GM21360 (cell line): ENCODE results near the gene SCN3A.

Experiments
- ATAC-seq: cut with Tn5 transposase; IDR thresholded peaks from one replicate; pipeline ENCODE4 v1.9.1; 2021; ENCODE audit warnings: mild to moderate bottlenecking, moderate library complexity; ENCODE audit not compliant: unreplicated experiment

SCN3A gene

DNA sequence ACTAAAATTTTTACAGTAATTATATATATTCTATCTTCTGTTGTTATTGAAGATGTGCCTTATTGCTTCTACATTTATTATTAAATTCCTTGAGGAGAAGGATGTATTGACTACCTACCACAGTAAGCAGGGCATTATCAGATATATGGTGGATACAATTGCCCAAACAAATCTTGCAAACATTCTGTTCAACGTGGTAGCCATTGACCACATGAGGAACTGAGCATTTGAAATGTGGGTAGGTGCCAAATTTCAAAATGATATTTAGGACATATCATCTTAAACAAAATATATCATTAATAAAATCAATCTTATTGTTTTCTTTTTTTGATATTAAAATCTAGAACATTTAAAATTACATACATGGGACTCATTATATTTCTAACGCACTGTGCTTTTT, 11.1 kb downstream of the SCN3A start:
- peak; percentile 29 for ATAC-seq

DNA sequence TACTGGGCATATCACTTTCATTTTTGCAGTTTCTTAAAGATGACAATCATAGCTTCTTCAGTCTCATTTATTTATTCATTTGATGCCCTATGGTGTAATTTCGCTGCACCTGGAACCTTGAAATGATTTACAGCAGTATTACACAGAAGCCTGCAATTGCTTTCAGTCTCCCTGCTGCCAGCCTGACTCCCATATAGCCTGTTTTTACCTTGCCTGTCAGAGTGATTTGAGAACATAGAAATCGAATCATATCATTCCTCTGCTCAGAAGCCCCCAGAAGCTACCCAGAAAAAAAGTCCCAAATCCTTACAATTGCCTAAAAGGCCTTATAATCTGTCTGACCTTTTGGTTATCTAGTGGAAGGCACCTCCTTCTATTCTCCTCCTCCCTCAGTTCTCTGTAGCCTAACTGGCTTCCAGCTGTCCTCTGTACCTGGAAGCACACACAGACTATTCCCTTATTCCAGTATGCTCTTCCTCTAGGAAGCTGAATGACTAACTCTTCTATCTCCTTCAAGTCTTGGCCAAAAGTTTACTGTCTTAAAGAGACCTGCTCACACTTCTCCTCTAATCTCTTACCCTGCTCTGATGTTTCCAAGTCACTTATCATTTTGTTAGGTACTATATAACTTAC, 12.6 kb downstream of the SCN3A start:
- ATAC-seq: no peak

DNA sequence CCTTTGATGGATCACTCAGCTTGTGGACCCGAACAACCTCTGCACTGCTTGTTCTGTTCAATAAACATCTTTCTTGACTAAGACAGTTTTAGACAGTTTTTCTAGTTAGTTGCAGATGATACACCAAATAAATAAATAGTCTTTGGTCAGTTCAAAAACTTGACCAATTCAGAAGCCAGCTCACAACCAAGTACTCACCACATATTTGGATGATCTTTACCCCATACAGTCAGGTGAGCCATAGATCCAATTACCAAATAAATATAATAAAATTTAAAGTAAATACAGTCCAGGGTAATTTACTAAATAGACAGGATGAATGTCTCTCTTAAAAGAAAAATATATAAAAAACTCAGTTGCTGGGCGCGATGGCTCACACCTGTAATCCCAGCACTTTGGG, 18.2 kb downstream of the SCN3A start:
- ATAC-seq: no peak

DNA sequence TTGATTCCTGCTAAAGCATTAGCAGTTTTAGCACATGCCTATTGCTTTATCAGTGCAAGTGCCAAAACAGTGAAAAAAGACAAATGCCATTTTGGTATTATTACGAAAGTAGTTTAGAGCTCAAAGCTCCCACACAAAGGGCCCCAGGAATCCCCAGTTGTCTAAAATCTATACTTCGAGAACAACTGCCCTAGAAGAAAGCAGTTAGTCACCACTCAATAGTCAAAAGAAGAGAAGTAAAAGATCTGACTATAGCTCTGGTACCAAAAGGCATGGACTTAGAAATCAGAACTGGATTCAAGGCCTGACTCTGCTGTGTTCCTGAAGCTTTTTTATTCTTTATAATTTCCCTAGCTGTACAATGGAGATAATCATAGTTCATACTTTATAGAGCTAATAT, 21.8 kb downstream of the SCN3A start:
- peak; percentile 48 for ATAC-seq

DNA sequence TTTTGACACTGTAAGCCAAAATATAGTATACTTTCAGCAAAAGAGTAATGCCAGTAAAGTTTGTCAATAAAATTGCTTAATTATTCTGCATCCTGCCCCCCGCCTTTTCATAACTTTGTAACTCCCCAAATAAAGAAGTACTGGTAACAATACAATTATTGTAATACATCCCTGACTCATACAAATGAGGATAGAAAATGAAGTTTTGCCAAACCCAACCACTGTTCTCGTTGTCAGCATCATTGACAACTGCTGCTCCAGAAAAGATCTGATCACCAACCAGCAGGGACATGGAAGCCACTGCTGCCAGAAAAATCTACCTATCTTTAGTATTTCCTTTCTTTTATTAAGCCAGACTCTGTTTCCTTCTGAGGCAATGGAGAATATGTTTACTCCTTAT, 27.1 kb downstream of the SCN3A start:
- no peak for ATAC-seq

DNA sequence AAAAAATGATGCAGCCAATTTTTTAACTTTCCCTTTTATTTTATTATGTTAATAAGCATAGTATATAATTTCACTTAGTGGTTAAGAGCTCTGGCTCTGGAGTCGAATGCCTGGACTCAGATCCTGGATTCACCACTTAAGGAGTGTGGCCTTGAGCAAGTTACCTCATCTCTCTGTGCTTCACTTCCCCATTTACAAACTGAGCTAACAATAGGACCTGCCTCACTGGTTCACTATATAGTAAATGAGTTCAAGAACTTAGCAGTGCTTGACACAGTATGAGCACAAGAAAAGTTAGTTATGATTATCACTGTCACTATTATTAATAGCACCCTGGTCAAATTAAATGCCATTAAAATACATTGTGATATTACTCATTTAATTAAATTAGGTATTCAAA, 30.6 kb downstream of the SCN3A start:
- peak; percentile 83 for ATAC-seq

DNA sequence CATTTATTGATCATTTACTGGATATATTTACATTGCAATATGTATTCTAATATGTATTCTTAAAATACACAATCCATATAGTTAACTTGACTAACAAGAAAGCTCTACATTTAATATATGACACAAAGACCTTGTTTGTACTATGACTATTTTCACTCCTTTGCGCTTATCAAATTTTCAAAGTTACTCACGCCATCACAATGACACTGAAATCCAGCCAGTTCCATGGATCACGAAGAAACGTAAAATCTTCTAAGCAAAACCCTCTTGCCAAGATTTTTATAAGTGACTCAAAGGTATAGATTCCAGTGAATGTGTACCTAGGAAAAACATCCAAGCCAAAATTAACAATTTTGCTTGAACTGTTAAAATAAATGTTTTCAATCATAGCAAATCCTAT, 39.6 kb downstream of the SCN3A start:
- no peak for ATAC-seq

DNA sequence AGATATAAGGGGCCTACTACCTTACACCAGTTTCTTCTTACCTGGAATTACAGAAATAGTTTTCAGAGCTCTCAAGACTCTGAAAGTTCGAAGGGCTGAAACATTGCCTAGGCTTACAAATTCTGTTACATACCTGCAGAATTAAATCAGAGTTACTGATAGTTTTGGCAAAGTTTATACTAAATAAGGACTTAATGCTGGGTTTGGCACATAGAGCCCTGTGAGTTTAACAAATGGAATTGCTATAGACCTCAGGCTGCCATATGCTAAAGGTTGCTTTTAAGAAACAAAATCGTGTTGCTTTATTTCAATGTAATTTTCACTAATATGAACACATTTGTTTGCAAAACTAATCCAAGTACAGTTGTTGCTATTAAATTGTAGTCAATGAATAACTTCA, 40.1 kb downstream of the SCN3A start:
- no peak for ATAC-seq

DNA sequence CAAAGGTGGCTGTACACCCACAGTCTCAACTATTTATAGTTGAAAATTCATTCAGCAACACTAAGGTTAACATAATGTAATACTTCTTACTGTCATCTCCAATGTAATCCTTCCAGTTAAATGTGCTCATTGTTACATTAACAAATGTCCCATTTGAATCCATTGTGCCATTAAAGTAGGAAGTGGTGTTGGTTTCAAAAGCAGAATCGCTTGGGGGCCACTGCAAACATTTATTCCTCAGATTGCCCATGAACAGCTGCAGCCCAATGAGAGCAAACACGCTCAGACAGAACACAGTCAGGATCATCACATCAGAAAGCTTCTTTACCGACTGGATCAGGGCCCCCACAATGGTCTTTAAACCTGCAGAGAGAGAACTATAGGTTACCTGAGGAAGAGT, 41.4 kb downstream of the SCN3A start:
- ATAC-seq: no peak

DNA sequence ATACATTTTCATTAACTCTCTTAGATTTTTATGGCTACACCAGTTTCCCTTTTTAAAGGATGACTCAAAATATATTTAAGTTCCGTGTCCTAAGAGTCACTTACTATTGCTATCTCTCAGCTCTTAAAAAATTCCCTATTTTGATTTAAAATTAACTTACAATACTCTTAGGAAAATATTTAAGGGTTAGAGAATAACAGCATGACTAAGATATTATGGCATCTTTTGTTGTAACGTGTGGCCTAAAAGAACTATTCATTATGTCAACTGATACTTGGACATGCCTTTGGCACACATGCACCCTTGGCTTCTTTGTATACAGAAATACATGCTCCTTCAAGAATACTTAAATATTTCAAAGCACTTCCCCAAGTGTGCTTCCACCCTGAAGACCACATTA, 42.3 kb downstream of the SCN3A start:
- no peak for ATAC-seq

DNA sequence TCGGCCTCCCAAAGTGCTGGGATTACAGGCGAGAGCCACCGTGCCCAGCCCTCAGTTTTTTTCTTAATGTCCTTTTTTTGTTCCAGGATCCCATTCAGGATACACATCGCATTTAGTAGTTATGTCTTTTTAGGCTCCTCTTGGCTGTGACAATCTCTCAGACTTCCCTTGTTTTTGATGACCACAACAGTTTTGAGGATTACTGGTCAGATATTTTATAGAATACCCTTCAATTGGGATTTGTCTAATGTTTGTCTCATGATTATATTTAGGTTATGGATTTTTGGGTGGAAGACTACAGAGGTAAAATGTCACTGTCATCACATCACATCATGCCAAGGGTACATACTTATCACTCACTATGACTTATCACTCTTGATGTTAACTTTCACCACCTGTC, 46.7 kb downstream of the SCN3A start:
- ATAC-seq: no peak

DNA sequence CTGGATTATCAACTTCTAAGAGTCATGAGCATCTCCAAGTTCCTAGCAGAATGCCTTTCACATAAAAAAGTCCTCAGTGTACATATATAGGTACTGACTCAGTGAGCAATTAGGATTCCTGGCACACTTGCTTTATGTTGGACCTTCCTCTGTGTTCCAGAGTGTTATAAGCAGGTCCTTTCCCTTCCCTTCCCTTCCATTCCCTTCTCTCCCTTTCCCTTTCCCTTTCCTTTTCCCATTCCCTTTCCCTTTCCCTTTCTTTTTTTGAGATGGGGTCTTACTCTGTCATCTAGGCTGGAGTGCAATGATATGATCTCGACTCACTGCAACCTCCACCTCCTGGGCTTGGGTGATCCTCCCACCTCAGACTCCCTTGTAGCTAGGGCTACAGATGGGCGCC, 48.7 kb downstream of the SCN3A start:
- ATAC-seq: no peak

DNA sequence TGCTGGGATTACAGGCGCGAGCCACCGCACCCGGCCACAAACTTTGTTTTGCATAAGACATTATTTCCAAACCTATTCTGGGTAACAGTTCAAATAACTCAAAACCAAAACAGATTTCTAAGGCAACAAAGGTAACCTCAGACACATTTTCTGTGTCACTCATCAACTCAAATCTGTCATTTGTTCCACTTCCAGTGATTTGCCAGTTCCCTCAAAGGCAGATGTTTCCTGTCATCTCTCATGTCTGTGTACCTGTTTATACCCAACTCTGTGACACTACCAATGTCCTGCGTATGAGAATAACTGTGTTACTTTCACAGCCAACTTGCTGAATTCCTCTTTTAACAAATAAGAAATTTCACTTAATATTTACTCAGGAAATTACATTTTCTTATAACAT, 54.4 kb downstream of the SCN3A start:
- ATAC-seq: peak; percentile 83

DNA sequence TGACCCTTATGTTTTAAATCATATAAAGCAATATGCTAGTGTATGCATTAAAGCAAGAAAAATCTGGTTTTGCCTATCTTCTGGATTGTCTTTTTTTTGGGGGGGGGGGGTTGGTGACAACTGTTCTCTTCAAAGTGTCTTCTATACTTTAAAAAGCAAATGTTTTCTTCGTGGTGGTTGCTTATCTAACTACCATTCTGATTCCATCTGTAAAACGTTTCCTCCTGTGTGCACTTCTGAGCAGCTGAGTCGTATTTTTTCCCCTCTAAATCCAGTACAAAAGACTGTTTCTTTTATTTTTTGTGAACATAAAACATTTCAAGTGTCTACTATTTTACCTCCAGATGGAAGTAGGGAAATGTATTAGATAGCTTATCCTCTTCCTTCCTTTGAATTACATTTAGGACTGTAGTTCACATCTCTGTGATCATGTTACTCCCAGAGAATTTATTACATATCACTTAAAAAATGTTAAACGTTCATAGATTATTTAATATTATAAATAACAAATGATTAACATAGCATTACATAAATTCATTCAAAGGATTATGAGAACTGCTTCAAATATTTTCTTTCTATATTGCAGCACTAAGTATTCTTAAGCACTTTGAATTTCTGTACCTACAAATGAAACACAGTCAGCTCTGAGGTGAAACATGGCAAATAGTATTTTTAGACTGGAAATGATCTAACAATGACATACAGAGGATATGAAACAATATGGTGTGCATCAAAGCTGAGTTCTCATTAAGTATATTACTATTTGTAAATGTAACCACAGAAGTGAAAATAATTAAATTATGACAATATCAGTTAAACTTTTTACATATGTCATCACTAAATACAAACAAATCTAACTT, 56.4 kb downstream of the SCN3A start:
- ATAC-seq: no peak

DNA sequence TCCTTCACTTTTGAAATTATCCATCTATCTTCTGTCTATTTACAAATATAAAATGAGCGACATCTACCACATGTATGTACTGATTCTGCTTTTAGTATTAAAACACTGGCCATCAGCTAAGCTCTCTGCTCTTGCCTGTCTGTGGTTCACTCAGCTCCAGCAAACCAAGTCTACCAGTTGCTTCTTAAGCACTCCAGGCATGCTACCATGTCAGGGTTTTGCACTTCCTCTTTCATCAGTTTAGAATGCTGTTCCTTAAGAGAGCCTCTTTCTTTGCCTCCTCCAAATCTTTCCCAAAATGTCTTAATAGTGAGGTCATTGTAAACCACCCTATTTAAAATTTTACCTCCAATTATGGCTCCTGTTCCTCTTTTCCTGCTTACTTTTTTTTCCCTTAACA, 59.5 kb downstream of the SCN3A start:
- ATAC-seq: peak; percentile 53

DNA sequence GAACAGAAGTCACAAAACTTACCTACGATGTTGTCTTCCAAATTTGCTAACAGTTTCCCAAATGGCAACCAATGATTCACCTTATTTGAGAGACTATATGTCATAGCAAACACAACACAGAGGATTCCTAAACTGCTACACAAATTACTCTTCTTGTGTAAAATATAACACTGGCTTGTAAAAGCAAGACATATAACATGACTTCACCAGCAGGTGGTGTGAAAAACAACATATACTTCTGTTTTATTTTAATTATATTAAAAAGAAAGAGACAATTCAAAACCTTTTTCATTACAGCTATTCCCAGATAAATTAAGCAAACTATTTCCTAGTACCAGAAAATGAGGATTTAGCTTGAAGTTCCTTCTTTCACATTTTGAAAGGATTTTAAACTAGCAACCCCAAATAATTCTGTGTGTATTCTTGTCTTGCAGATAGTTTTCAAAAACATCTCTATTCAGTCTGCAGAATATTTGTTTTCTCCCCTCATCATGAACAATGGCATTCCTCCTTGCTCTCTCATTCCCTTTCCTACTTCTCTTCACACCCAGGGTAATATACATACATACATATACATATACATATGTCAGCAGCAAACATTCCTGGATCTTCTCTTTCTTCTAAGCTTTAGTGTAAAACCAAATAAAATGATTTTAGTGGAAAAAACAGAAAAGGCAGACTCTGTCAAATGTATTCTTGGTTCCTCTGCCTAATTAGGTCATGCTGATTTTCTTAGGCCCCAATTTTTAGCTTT, 62.1 kb downstream of the SCN3A start:
- no peak for ATAC-seq

DNA sequence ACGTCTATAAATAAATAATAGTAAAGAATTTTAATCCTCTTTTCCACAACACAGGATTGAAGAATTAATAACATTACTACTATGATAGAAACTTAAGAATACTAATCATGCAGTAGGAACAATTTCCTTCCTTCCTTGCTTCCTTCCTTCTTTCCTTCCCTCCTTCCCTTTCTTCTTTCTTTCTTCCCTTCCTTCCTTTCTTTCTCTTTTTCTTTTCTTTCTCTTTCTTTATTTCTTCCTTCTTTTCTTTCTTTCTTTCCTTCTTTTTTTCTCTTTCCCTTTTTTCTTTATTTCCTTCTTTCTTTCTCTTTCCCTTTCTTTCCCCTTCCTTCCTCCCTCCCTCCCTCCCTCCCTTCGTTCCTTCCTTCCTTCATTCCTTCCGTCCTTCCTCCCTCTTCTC, 77.6 kb downstream of the SCN3A start:
- no peak for ATAC-seq

DNA sequence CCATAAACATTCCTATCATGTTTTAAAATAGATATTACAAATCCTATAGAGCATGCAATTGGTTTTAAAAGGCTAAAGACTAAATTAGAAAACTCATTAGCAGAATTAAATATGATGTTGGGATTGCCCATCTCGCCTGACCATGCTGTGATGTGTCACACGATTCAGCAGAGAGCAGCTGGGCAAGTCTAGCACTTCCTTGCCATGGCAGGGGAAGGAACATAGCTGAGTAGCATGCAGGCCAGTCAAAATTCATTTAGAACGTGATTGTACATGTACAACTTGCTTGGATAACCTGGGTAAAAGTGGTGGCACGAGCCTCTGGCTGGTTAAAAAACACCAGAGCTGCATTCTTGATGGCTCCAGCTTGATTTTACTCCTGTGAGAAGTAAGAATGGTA, 81.3 kb downstream of the SCN3A start:
- ATAC-seq: no peak

DNA sequence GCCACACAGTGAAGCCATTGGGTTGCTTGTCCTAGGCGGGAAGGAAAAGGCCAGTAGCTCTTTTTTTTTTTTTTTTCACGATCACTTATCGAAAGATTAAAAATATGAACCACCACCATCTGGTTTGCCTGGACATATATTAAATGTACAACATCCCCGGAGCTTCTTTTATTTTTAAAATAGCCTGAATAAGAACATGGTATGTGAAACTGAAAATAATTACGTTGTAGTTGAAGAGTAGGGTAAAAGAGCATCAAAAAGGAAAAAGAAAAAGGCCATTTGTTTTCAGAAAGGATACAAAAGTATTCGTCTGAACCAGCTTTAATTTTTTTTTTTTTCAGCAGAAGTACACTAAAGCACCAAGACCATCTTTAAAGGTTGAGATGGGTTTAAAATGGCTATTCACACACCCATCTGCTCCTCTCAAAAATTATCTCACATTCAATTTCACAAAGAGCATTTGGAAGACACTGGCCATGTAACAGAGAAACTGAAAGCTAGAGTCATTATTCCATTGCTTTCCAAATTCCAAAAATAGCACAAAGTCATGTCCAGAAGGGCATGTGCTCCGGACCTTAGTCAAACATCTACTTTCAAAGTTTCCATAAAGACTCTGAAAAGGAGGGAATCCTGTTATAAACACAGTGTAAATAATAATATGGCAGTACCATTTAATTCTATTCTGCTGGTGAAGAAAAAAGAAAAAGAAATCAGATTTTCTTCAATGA, 82.9 kb downstream of the SCN3A start:
- no peak for ATAC-seq

DNA sequence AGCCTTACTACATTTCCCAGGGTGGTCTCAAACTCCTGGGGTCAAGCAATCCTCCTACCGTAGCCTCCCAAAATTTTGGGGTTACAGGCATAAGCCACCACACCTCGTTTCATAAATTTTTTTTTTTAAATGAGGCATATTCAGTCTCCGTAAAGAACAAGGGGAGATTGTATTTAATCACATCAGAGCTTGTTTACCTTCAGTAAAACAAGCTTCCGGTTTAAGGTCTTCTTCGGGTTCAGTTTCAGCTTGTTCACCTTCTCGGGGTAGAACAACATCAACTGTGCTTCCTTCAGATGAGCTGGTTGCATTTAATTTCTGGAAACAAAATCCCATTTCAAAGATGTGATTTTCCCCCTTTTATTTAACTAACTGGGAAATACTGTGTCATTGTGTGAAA, 88.6 kb downstream of the SCN3A start:
- no peak for ATAC-seq

DNA sequence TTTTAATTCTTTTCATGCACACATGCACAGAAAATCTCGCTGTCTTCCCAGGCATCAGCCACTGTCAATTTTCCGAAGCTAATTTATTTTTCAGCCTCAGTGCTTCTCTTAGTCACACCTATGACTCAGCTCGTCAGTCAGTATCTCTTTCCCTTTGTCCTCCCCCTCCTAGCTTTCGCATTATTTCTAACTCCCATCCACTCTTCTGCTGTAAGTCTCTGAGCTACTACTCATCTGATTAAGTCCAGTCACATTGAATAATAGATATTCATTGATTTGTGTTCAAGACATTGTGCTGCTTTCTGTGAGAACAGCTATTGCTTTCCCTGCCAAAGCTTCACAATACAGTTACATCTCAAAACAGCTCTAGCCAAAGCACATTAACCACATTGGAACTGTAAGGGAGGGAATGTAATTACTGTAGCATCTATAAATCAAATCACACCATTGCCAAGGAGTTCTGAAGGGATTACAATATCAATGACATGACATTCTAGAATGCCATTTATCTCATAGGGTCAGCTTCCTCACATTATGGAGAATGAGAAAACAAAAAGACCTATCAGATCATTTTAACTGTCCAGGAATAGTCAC, 89.4 kb downstream of the SCN3A start:
- ATAC-seq: no peak
